Activated naive CD8-positive, alpha-beta T cell treated with anti-CD3 and anti-CD28 coated beads, Interleukin-2, amount 50 U/mL, for 24 hours (primary cell): Measurements from ENCODE around the gene GNAZ.

ENCODE experiments used
- ATAC-seq: fragments of 150-1000 bp; cut with Tn5 transposase; one replicate; pipeline ENCODE4 v1.10.0; 2021
- DNase-seq: peaks from one replicate; pipeline ENCODE4 v3.0.0; 2021
- H3K27ac Mint-ChIP-seq: one replicate; pipeline ENCODE4 v1.8.0; 2021; ENCODE audit warnings: mild to moderate bottlenecking, mixed read lengths
- H3K27me3 Mint-ChIP-seq: one replicate; pipeline ENCODE4 v1.8.0; 2021; ENCODE audit warnings: mixed read lengths
- H3K36me3 Mint-ChIP-seq: one replicate; pipeline ENCODE4 v1.8.0; 2021; ENCODE audit warnings: low read depth, mixed read lengths
- H3K4me1 Mint-ChIP-seq: one replicate; pipeline ENCODE4 v1.8.0; 2021; ENCODE audit warnings: mixed read lengths
- H3K4me3 Mint-ChIP-seq: one replicate; pipeline ENCODE4 v1.8.0; 2021; ENCODE audit warnings: mild to moderate bottlenecking, moderate library complexity, mixed read lengths
- H3K9me3 Mint-ChIP-seq: one replicate; pipeline ENCODE4 v1.8.0; 2021; ENCODE audit warnings: mixed read lengths

The GNAZ gene

DNA sequence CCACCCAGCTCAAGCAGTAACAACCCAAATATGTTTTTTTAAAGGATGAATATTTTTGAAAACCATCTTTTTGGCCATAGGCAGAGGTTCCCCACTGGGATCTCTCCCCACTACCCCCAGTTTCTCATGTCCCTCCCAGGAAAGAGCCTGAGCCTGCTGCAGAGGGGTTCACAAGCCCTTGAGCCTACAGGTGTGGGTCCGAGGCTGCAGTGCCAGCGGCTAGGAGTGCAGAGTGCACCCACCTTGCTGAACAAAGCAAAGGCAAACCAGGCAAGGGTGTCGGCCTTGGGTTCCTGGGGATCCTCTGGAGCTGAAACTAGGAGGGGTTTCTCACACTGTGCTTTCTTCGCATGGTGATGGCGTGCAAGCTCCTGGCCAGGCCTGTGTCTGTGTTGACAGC, 35.0 kb downstream of the GNAZ start:
- Mint-ChIP-seq H3K4me1 (no peaks in the 10 kb centered on the region), H3K9me3 (no peaks in the 10 kb centered on the region), H3K36me3 (no peaks in the 10 kb centered on the region), H3K4me3 (no peak overlapping the region), H3K27ac (no peak overlapping the region), H3K27me3 (no peaks in the 10 kb centered on the region)
- no peak for DNase-seq
- ATAC-seq = no peak

- Mint-ChIP-seq H3K36me3 (no peaks in the 10 kb centered on the region), H3K4me3 (no peak overlapping the region), H3K9me3 (no peaks in the 10 kb centered on the region), H3K27ac (no peak overlapping the region), H3K27me3 (no peaks in the 10 kb centered on the region), H3K4me1 (no peaks in the 10 kb centered on the region)
- no peak for ATAC-seq
- no peak for DNase-seq
These were observed 35.6 kb downstream of the GNAZ start for GRCh38 chr22:23105919-23106318.

DNA sequence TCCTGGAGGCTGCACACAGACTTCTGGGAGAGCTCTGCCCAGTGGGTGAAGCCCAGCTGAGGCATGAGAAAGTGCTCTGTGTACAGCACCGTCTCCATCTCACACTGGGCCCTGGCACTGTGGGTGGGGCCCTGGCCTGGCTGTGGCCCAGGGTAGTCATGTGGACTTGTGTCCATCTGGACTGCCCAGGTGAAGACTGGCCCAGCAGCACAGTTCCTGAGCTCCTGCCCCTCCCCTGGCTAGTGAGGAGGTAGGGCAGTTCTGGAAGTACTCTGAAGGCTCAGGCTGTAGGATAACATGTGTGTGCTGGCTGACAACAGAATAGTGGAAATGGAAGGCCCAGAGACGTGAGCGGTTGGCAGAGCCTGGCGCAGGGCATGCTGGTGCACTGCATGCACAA, 36.0 kb downstream of the GNAZ start:
- ATAC-seq (no peak), DNase-seq (no peak)
- no peaks in the 10 kb centered on the region for H3K27me3 Mint-ChIP-seq
- H3K36me3 Mint-ChIP-seq = no peaks in the 10 kb centered on the region
- no peaks in the 10 kb centered on the region for H3K4me1 Mint-ChIP-seq
- H3K9me3 Mint-ChIP-seq = no peaks in the 10 kb centered on the region
- H3K4me3 Mint-ChIP-seq = no peak overlapping the region
- H3K27ac Mint-ChIP-seq = no peak overlapping the region

- no peaks in the 10 kb centered on the region for H3K27me3 Mint-ChIP-seq
- DNase-seq (no peak), ATAC-seq (no peak)
- no peak overlapping the region for H3K27ac Mint-ChIP-seq
- no peaks in the 10 kb centered on the region for H3K9me3 Mint-ChIP-seq
- no peaks in the 10 kb centered on the region for H3K4me1 Mint-ChIP-seq
- no peaks in the 10 kb centered on the region for H3K36me3 Mint-ChIP-seq
- H3K4me3 Mint-ChIP-seq = no peak overlapping the region
These were observed 36.6 kb downstream of the GNAZ start for GRCh38 chr22:23106906-23107367.

- no peak for DNase-seq
- H3K9me3 Mint-ChIP-seq = no peaks in the 10 kb centered on the region
- ATAC-seq = no peak
- no peak overlapping the region for H3K27ac Mint-ChIP-seq
- no peaks in the 10 kb centered on the region for H3K4me1 Mint-ChIP-seq
- no peaks in the 10 kb centered on the region for H3K36me3 Mint-ChIP-seq
- no peak overlapping the region for H3K4me3 Mint-ChIP-seq
- no peaks in the 10 kb centered on the region for H3K27me3 Mint-ChIP-seq
These were observed 37.3 kb downstream of the GNAZ start for GRCh38 chr22:23107487-23108248.

DNA sequence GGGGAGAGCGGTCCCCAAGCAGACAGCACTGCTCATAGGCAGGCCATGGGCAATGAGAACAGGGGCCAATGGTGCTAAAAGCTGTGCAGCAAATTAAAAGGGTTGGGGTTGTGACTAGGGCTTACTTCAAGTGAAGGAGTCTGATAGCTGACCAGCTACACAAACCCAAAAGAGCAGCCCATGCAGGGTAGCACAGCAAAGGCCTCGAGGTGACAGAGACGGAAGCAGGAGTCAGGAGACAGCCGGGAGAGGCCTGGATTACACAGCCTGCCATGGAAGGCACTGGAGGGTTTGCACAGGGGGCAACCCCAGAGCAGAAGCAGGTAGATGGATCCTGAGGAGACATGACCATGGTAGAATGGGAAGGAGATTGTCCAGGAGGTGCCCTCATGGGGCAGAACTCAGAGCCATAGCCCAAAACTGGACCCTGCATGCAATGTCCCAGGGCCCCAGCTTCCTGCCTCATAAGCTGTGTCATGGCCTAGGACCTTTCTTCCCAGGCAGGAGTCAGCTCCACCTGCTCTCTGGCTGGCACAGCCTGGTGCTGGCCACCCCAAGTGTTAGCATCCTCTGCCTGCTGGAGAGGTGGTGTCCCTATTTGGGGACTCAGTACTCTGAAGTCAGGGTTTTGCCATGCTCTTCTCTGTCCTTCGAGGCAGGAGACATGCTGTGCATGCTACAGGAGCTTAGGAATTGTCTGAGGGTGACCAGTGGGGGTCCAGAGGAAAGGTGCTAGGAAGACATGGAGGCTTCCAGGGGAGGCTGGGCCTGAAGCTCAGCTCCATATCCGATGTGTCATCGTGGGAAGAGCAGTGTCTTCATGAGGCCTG, 38.1 kb downstream of the GNAZ start:
- Mint-ChIP-seq H3K27ac (no peak overlapping the region), H3K4me3 (no peak overlapping the region), H3K9me3 (no peaks in the 10 kb centered on the region), H3K36me3 (no peaks in the 10 kb centered on the region), H3K27me3 (no peaks in the 10 kb centered on the region), H3K4me1 (no peaks in the 10 kb centered on the region)
- ATAC-seq (no peak), DNase-seq (no peak)

- Mint-ChIP-seq H3K9me3 (no peaks in the 10 kb centered on the region), H3K36me3 (no peaks in the 10 kb centered on the region), H3K27me3 (no peaks in the 10 kb centered on the region), H3K4me3 (no peak overlapping the region), H3K27ac (no peak overlapping the region), H3K4me1 (no peaks in the 10 kb centered on the region)
- DNase-seq (no peak), ATAC-seq (no peak)
These were observed 38.7 kb downstream of the GNAZ start for GRCh38 chr22:23109079-23109347.

GRCh38 chr22:23109441-23109978, 39.2 kb downstream of the GNAZ start:
- DNase-seq (no peak), ATAC-seq (no peak)
- H3K27me3 Mint-ChIP-seq = no peaks in the 10 kb centered on the region
- no peaks in the 10 kb centered on the region for H3K36me3 Mint-ChIP-seq
- no peak overlapping the region for H3K27ac Mint-ChIP-seq
- no peaks in the 10 kb centered on the region for H3K9me3 Mint-ChIP-seq
- no peak overlapping the region for H3K4me3 Mint-ChIP-seq
- H3K4me1 Mint-ChIP-seq = no peaks in the 10 kb centered on the region

DNA sequence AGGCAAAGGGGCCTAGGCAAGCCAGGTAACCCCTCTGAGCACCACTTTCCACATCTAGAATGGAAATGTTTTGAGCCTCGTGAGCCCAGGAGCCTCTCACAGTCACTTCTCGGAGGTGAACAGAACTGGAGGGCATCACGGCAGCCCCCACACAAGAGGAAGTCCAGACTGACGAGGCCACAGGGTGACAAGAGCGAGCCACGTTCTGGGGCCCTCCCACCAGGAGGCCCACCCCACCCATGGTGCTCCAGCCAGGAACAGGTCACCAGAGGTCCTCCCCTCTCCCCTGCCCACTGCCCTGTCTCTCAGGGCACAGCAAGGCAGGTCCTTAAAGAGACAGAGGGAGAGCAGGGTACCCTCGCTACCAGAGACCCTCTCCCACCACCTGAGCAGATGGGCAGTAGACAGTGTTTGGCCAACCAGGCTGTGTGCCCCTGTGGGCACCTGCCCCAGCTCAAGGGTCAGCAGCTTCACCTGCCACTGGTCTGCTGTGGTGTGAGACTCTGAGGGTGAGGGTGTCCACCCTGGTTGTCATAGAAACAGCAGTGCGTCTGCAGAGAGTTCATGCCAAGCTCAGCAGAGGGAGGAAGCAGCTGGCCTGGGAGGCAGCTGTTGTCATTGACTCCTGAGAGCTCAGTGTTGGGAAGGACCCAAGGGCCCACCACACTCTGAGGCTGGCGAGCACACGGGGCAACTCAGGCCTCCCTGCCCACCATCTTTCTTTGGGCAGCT, 40.0 kb downstream of the GNAZ start:
- ATAC-seq (no peak), DNase-seq (no peak)
- no peaks in the 10 kb centered on the region for H3K9me3 Mint-ChIP-seq
- H3K27ac Mint-ChIP-seq = no peak overlapping the region
- no peaks in the 10 kb centered on the region for H3K4me1 Mint-ChIP-seq
- no peaks in the 10 kb centered on the region for H3K36me3 Mint-ChIP-seq
- no peaks in the 10 kb centered on the region for H3K27me3 Mint-ChIP-seq
- H3K4me3 Mint-ChIP-seq = no peak overlapping the region

GRCh38 chr22:23110922-23111527, 40.7 kb downstream of the GNAZ start:
- Mint-ChIP-seq H3K27me3 (no peaks in the 10 kb centered on the region), H3K9me3 (no peaks in the 10 kb centered on the region), H3K4me1 (no peaks in the 10 kb centered on the region), H3K36me3 (no peaks in the 10 kb centered on the region), H3K27ac (no peak overlapping the region), H3K4me3 (no peak overlapping the region)
- ATAC-seq (no peak), DNase-seq (no peak)

GRCh38 chr22:23112472-23113012, 42.2 kb downstream of the GNAZ start:
- no peak overlapping the region for H3K27ac Mint-ChIP-seq

DNA sequence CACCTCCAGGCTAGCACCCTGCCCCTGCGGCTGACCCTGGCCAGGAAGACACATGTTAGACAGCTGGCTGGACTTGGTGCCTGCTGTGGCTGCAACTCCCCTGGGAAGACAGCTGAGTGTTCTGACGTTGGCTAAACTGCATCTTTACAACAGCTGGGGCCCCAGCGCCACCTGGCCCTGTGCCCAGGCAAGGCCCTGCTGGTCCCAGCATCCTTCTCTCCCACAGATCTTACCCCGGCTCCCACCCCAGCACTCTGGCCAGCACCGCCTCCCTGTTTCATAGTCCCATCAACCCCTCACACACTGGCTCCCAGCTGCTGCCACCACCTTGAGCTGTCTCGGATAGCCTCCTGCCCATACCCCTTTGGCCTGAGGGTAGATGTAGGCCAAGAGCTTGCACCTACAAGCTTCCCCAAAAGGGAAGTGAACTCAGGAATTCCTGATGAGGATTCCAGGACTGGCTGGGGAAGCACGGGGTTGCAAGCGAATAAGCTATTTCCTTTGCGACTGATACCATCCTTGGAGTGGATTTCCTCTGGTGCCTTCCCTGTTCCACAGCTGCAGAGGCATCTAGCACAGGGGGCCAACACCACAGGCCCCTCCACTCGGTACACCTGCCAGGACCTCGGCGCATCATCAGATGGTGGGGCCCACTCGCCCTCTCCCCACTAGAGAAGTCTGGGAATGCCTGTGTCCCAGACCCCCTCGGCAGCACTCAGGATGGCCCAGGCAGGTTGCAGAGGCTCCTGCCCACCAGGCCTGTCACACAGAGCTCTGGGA, 42.9 kb downstream of the GNAZ start:
- Mint-ChIP-seq H3K36me3 (no peaks in the 10 kb centered on the region), H3K4me3 (no peak overlapping the region), H3K9me3 (no peaks in the 10 kb centered on the region), H3K27me3 (no peaks in the 10 kb centered on the region), H3K4me1 (no peaks in the 10 kb centered on the region), H3K27ac (no peak overlapping the region)
- no peak for DNase-seq
- ATAC-seq = no peak

More at GRCh38 chr22:23112472-23113012, 42.2 kb downstream of the GNAZ start:
- H3K4me3 Mint-ChIP-seq = no peak overlapping the region
- H3K27me3 Mint-ChIP-seq = no peaks in the 10 kb centered on the region
- no peaks in the 10 kb centered on the region for H3K4me1 Mint-ChIP-seq
- no peaks in the 10 kb centered on the region for H3K36me3 Mint-ChIP-seq
- no peaks in the 10 kb centered on the region for H3K9me3 Mint-ChIP-seq
- DNase-seq (no peak), ATAC-seq (no peak)

DNA sequence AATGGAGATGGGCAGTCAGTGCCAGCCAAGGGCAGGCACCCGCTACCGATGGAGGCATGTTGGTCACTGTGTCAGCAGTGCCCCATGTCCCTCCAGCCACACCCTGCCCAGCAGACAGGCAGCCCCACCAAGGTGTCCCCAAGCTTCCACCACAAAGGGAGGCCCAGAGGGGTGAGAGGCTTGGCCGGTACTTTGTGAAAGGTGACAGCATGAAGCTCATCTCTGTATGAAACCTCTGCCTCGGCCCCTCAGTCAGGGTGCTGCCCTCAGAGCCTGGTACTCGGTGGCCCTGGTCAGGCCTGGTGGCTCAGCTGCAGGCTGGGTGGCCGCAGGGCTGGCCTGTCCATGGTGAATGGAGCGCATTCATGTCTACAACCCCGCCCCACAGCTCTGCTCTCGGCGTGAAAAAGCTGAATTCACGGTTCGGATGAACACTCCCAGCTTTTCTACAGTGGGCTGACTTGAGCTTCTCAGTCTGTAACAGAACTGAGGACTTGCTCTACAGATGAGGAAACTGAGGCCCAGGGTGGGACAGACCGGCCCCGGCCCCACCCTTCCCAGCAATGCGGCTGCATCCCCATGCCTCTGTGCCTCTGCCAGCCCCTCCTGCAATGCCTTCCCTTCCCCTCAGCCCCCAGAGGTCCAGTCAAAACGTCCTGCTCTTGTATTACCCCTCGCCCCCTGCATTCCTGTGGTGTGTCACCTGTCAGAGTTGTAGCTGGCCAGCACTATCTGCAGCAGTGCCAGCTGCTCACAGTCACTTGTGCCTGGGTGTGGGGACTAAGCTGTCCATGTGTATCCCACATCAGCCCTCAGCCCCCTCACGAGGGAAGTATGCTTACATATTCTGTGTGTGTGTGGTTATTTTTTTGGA, 43.8 kb downstream of the GNAZ start:
- Mint-ChIP-seq H3K36me3 (no peaks in the 10 kb centered on the region), H3K4me1 (no peaks in the 10 kb centered on the region), H3K27ac (no peak overlapping the region), H3K27me3 (no peaks in the 10 kb centered on the region), H3K9me3 (no peaks in the 10 kb centered on the region), H3K4me3 (no peak overlapping the region)
- no peak for ATAC-seq
- DNase-seq = no peak
